Endothelial cell of umbilical vein (primary cell): ENCODE results near the gene TBXT. TPM values are rescaled to one million over a fixed set of nuclear protein-coding genes. Genes with fewer than 3 reads are reported as not detected.

Source experiments
- BruUV-seq: library from RNA; stranded (reverse); fragments of 400-500 nt; replicated peaks from 2 replicates; lab custom pipeline; 2021; lab: Mats Ljungman, UMichigan
- CTCF ChIA-PET: fragments of 300-600, 350-600 bp; sonication (Branson Sonifier 250); formaldehyde crosslinking; loops from one replicate; lab custom pipeline; 2021; ENCODE audit warnings: antibody characterized with exemption, inconsistent platforms; lab: Charles Lee
- POLR2A ChIA-PET: fragments of 300-600, 350-600 bp; sonication (Branson Sonifier 250); formaldehyde crosslinking; loops from one replicate; lab custom pipeline; 2021; ENCODE audit warnings: antibody characterized with exemption, inconsistent platforms; lab: Charles Lee
- DNase-seq: peaks from one replicate; pipeline ENCODE4 v3.0.0-alpha.2; 2011; ENCODE audit warnings: low read depth, low spot score
- FAIRE-seq: peaks from 2 replicates; lab custom pipeline; 2011; peaks lifted over from hg19 to GRCh38; lab: Jason Lieb, UNC
- H2AFZ ChIP-seq: 2 replicates; pipeline ENCODE4 v1.6.0; 2012; ENCODE audit warnings: low read depth, low read length, control low read depth, inconsistent platforms
- H3K27ac ChIP-seq: 2 replicates; pipeline ENCODE4 v1.5.1; 2011; ENCODE audit warnings: low read depth, mild to moderate bottlenecking, control low read depth, low read length, moderate library complexity; ENCODE audit not compliant: insufficient read depth
- H3K27me3 ChIP-seq, 2 experiments: 2 replicates each; pipeline versions ENCODE4 v1.6.0 to v1.6.1; 2011; ENCODE audit warnings: low read length in 2 of 2, mixed read lengths in 1 of 2; ENCODE audit not compliant: control insufficient read depth in 2 of 2, insufficient read depth in 2 of 2
- H3K36me3 ChIP-seq, 2 experiments: 2 replicates in 1 of 2; 3 replicates in 1 of 2; pipeline ENCODE4 v1.5.1; 2011; ENCODE audit warnings: low read length in 2 of 2, mild to moderate bottlenecking in 1 of 2, moderate library complexity in 1 of 2; ENCODE audit not compliant: control insufficient read depth in 2 of 2, insufficient read depth in 2 of 2; ENCODE audit errors: extremely low read depth in 1 of 2
- H3K4me1 ChIP-seq: 3 replicates; pipeline ENCODE4 v1.5.1; 2011; ENCODE audit warnings: mild to moderate bottlenecking, low read length; ENCODE audit not compliant: control insufficient read depth, insufficient read depth; ENCODE audit errors: extremely low read depth
- H3K4me2 ChIP-seq: 2 replicates; pipeline ENCODE4 v1.6.1; 2011; ENCODE audit warnings: low read length, control low read depth, mixed read lengths; ENCODE audit not compliant: insufficient read depth
- H3K4me3 ChIP-seq, 3 experiments: fragments of 200-600 bp in 1 of 3; sonication (generic), shearing (Covaris generic) in 1 of 3; replicated peaks in 1 of 3; 2 replicates each; pipeline ENCODE4 v1.5.1; 2011 to 2016; ENCODE audit warnings: control low read depth in 3 of 3, low read length in 3 of 3, mild to moderate bottlenecking in 2 of 3, inconsistent platforms in 1 of 3, low read depth in 1 of 3, moderate library complexity in 1 of 3; ENCODE audit not compliant: insufficient read depth in 1 of 3
- H3K79me2 ChIP-seq: 2 replicates; pipeline ENCODE4 v1.6.0; 2012; ENCODE audit warnings: low read length, inconsistent platforms; ENCODE audit not compliant: control insufficient read depth, insufficient read depth
- H3K9ac ChIP-seq: replicated peaks from 2 replicates; pipeline ENCODE3; 2011; ENCODE audit warnings: low read length, control low read depth; ENCODE audit not compliant: insufficient read depth; ENCODE audit errors: extremely low read depth
- H3K9me1 ChIP-seq: replicated peaks from 3 replicates; pipeline ENCODE4 v1.6.0; 2011; ENCODE audit warnings: mild to moderate bottlenecking, low read length; ENCODE audit not compliant: control insufficient read depth, insufficient read depth; ENCODE audit errors: extremely low read depth
- H3K9me3 ChIP-seq: replicated peaks from 2 replicates; pipeline ENCODE4 v1.5.1; 2012; ENCODE audit warnings: low read length, inconsistent platforms; ENCODE audit not compliant: control insufficient read depth, insufficient read depth
- H4K20me1 ChIP-seq: replicated peaks from 2 replicates; pipeline ENCODE3; 2011; ENCODE audit warnings: mild to moderate bottlenecking, low read length; ENCODE audit not compliant: control insufficient read depth, insufficient read depth; ENCODE audit errors: extremely low read depth
- CTCF ChIP-seq, 2 donors: IDR thresholded peaks; 1 replicate in 1 of 2; 2 replicates in 1 of 2; pipeline ENCODE4 v1.5.1; 2011; ENCODE audit warnings: low read length in 2 of 2, mild to moderate bottlenecking in 2 of 2, moderate library complexity in 2 of 2, control low read depth in 1 of 2, inconsistent platforms in 1 of 2, low read depth in 1 of 2; ENCODE audit not compliant: insufficient read depth in 1 of 2; ENCODE audit errors: extremely low read depth in 1 of 2
- EZH2 ChIP-seq: IDR thresholded peaks from 2 replicates; pipeline ENCODE4 v1.6.1; 2012; ENCODE audit warnings: borderline replicate concordance, low read depth, mild to moderate bottlenecking, moderate library complexity, low read length, inconsistent platforms; ENCODE audit not compliant: severe bottlenecking
- FOS ChIP-seq: IDR thresholded peaks from 2 replicates; pipeline ENCODE4 v1.6.1; 2011; ENCODE audit warnings: mild to moderate bottlenecking, low read length, moderate library complexity, borderline replicate concordance; ENCODE audit not compliant: insufficient read depth
- GATA2 ChIP-seq: IDR thresholded peaks from 2 replicates; pipeline ENCODE4 v1.7.0; 2011; ENCODE audit warnings: low read depth, mild to moderate bottlenecking, moderate library complexity, mixed read lengths, low read length; ENCODE audit not compliant: insufficient read length, insufficient read depth
- JUN ChIP-seq: IDR thresholded peaks from 2 replicates; pipeline ENCODE4 v1.6.1; 2011; ENCODE audit warnings: borderline replicate concordance, low read depth; ENCODE audit not compliant: insufficient read length, insufficient read depth
- MAX ChIP-seq: IDR thresholded peaks from 2 replicates; pipeline ENCODE4 v1.6.1; 2011; ENCODE audit not compliant: insufficient read depth, insufficient read length
- MYC ChIP-seq: IDR thresholded peaks from one replicate; pipeline ENCODE4 v1.6.1; 2011; ENCODE audit warnings: mild to moderate bottlenecking, low read depth, low read length
- POLR2A ChIP-seq: IDR thresholded peaks from 2 replicates; pipeline ENCODE4 v1.6.1; 2012; ENCODE audit warnings: low read depth, mild to moderate bottlenecking, control low read depth, low read length
- POLR2AphosphoS5 ChIP-seq: IDR thresholded peaks from 2 replicates; pipeline ENCODE4 v1.6.1; 2012; ENCODE audit warnings: low read depth, mild to moderate bottlenecking, control low read depth, low read length, moderate library complexity; ENCODE audit not compliant: insufficient read depth
- dilution Hi-C: fragments of 300-500 bp; cut with MboI; formaldehyde crosslinking; loops from one replicate; pipeline ENCODE4 v1.15.0; 2019; ENCODE audit warnings: low sequenced_read_pairs; ENCODE audit not compliant: extremely low pct_ligation_motif_present
- intact Hi-C: fragments of 100-400 bp; cut with micrococcal nuclease; formaldehyde crosslinking; loops from one replicate; pipeline ENCODE4 v1.10.0; 2022
- polyA plus RNA-seq, 4 experiments: library from polyadenylated mRNA; depleted of rRNA in 3 of 4; stranded (reverse) in 3 of 4; unstranded in 1 of 4; fragments of >200 nt; gene quantifications; 2 replicates each; pipeline versions ENCODE4 v1.2.1 to v1.2.3, GENCODE V29; 2011 to 2012; ENCODE audit warnings: missing spikeins in 1 of 4
- total RNA-seq: library from RNA; stranded (reverse); gene quantifications from 2 replicates; pipeline ENCODE4 v1.2.3, GENCODE V29; 2021

Gene TBXT
- total and polyA plus RNA-seq, 2 donors (not counting 3 experiments of a cell fraction or from before 2014, with no cell fraction given), result not detected

DNA sequence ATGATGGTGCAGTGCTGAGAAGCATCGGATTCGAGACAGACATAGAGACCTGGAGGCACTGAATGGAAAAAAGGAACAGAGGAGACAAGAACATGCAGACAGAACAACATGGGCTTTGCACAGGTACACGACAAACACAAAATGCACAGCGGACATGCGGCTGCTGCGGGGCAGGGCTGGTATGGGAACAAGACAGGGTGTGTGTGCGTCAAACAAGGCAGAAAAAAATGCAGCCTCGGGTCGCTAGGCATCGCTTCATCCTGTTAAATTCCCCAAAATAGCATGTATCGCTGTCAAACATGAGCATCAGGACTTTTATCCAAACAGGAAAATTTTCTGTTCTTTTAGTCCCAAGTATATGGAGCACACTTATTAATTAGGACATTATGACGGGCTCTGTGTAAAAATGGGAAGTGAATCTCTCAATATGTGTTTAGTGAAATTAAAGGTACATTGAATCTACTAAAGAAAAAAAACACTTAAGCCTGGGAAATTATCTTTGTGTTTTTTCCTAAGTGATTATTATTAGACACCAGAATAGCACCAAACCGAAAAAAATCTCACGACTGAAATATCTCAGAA lies 36.1 kb upstream of the TBXT start:
- dilution Hi-C loops (no loop called here), intact Hi-C loops (no loop called here)
- Histone ChIP-seq H3K4me3 (no peak overlapping the region), H3K27ac (no peak overlapping the region), H2AFZ (no peak overlapping the region), H4K20me1 (no peaks in the 10 kb centered on the region), H3K4me2 (no peak overlapping the region), H3K27me3 (no peaks in the 10 kb centered on the region), H3K9me1 (no peaks in the 10 kb centered on the region), H3K9me3 (no peaks in the 10 kb centered on the region), H3K4me1 (no peaks in the 10 kb centered on the region), H3K79me2 (no peaks in the 10 kb centered on the region), H3K36me3 (no peaks in the 10 kb centered on the region), H3K9ac (no peak overlapping the region)
- BruUV-seq, result no TSS peak
- DNase-seq (no peak), FAIRE-seq (no peak)
- no peak for TF ChIP-seq MAX
- no peak for TF ChIP-seq JUN
- no peak for TF ChIP-seq MYC
- no peak for TF ChIP-seq GATA2
- TF ChIP-seq POLR2A, result no peak
- no peak for TF ChIP-seq EZH2
- no peak for TF ChIP-seq FOS
- no peak for TF ChIP-seq POLR2AphosphoS5
- TF ChIP-seq CTCF (IDR thresholded peaks at IDR 0.05; ENCODE audit: extremely low read depth in 1 of 2, insufficient read depth in 1 of 2, low read depth in 1 of 2, low read length in 2 of 2), result no peak
- POLR2A ChIA-PET, result no interaction called here
- CTCF ChIA-PET, result no interaction called here
